ENCODE results near the gene ZNF467. TPM values are rescaled to one million over a fixed set of nuclear protein-coding genes. Genes with fewer than 3 reads are reported as not detected.

ZNF467 gene
- total RNA-seq, 2 donors from 2014 or later, result 3.2 to 11.0 TPM

GRCh38 chr7:149811831-149812490 lies 38.6 kb upstream of the ZNF467 start:
- no peaks in the 10 kb centered on the region for H3K4me1 ChIP-seq

GRCh38 chr7:149811221-149811620 lies 37.8 kb upstream of the ZNF467 start:
- TF ChIP-seq CTCF (IDR thresholded peaks at IDR 0.05), result no peak
- Histone ChIP-seq H3K27ac (no peak overlapping the region), H3K27me3 (no peaks in the 10 kb centered on the region), H3K4me1 (no peaks in the 10 kb centered on the region), H3K9me3 (no peaks in the 10 kb centered on the region), H3K36me3 (no peaks in the 10 kb centered on the region), H3K4me3 (no peak overlapping the region)
- DNase-seq (ENCODE audit: low spot score), result no peak

More at GRCh38 chr7:149811831-149812490, 38.6 kb upstream of the ZNF467 start:
- H3K27me3 ChIP-seq, result no peaks in the 10 kb centered on the region
- no peak overlapping the region for H3K4me3 ChIP-seq
- TF ChIP-seq CTCF (IDR thresholded peaks at IDR 0.05), result no peak
- no peaks in the 10 kb centered on the region for H3K36me3 ChIP-seq
- no peak overlapping the region for H3K27ac ChIP-seq
- no peaks in the 10 kb centered on the region for H3K9me3 ChIP-seq
- DNase-seq (ENCODE audit: low spot score), result no peak

- H3K27me3 ChIP-seq, result no peaks in the 10 kb centered on the region
- H3K27ac ChIP-seq, result no peak overlapping the region
- no peak overlapping the region for H3K4me3 ChIP-seq
- DNase-seq (ENCODE audit: low spot score), result no peak
- H3K4me1 ChIP-seq, result no peaks in the 10 kb centered on the region
- TF ChIP-seq CTCF (IDR thresholded peaks at IDR 0.05), result no peak
- no peaks in the 10 kb centered on the region for H3K36me3 ChIP-seq
- no peaks in the 10 kb centered on the region for H3K9me3 ChIP-seq
Measured at GRCh38 chr7:149809215-149809614, 35.8 kb upstream of the ZNF467 start.

GRCh38 chr7:149808311-149808710 lies 34.9 kb upstream of the ZNF467 start:
- Histone ChIP-seq H3K27me3 (no peaks in the 10 kb centered on the region), H3K4me1 (no peaks in the 10 kb centered on the region), H3K27ac (no peak overlapping the region), H3K36me3 (no peaks in the 10 kb centered on the region), H3K4me3 (no peak overlapping the region), H3K9me3 (no peaks in the 10 kb centered on the region)
- no peak for DNase-seq (ENCODE audit: low spot score)
- TF ChIP-seq CTCF (IDR thresholded peaks at IDR 0.05), result no peak

GRCh38 chr7:149806726-149807125 lies 33.3 kb upstream of the ZNF467 start:
- no peak overlapping the region for H3K27ac ChIP-seq
- DNase-seq (ENCODE audit: low spot score), result no peak
- H3K36me3 ChIP-seq, result no peaks in the 10 kb centered on the region
- H3K4me3 ChIP-seq, result no peak overlapping the region
- H3K9me3 ChIP-seq, result no peaks in the 10 kb centered on the region
- H3K27me3 ChIP-seq, result no peaks in the 10 kb centered on the region
- no peak for TF ChIP-seq CTCF (IDR thresholded peaks at IDR 0.05)
- no peaks in the 10 kb centered on the region for H3K4me1 ChIP-seq

GRCh38 chr7:149804106-149804505 lies 30.7 kb upstream of the ZNF467 start:
- H3K27me3 ChIP-seq, result no peaks in the 10 kb centered on the region
- H3K9me3 ChIP-seq, result no peaks in the 10 kb centered on the region
- TF ChIP-seq CTCF (IDR thresholded peaks at IDR 0.05), result no peak
- H3K4me1 ChIP-seq, result no peaks in the 10 kb centered on the region
- H3K4me3 ChIP-seq, result no peak overlapping the region
- no peaks in the 10 kb centered on the region for H3K36me3 ChIP-seq
- H3K27ac ChIP-seq, result no peak overlapping the region
- DNase-seq (ENCODE audit: low spot score), result no peak

Data from right atrium auricular region (tissue), 2 donors.